ENCODE measurements around the gene CALR. TPM values are rescaled to one million over a fixed set of nuclear protein-coding genes. Genes with fewer than 3 reads are reported as not detected.
"Not testable (repeated sequence)": the region's sequence is repeated elsewhere in the genome, so short reads cannot be mapped to it uniquely, and the experiment has no call there.

The CALR gene
- total RNA-seq = 100 to 1,000 TPM; 218 to 410 (median 280) TPM

DNA sequence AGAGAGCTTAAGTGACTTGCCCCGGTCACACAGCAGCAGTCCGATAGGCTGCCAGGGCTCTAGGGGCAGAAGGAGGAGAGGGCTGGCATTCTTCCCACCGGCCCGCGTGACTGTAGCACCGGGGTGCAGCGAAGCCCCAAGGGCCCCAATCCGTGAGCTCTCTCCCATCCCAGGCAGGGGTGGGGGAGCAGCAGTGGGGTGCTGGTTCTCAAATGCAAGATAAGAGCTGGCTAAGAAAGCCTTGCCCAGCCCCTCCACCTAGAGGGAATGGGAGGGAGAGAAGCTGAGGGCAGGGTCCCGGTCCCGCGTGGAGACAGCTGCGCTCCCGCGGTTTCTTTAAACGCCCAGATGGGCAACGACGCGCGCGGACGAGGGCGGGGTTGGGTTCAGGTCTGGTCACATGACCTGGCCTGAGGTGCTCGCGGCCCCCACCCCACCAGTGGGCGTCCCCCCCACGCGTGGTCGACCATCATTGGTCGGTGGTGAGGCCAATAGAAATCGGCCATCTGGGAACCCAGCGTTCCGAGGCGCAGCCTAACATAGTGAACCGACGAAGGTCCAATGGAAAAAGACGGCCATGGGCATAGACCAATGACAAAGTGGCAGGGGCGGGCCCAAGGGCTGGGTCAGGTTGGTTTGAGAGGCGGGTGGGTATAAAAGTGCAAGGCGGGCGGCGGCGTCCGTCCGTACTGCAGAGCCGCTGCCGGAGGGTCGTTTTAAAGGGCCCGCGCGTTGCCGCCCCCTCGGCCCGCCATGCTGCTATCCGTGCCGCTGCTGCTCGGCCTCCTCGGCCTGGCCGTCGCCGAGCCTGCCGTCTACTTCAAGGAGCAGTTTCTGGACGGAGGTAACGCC is at the start of gene CALR:
CALR (plus strand) TSS at position 683 of the 852 bp plus-strand sequence; CDS start at position 754, 71 bp downstream.
- peaks cover 0 to 34% of the 10 kb centered on the region in 2 donors for H3K36me3 ChIP-seq
- peak; percentile 97 for ATAC-seq
- WGBS, 2 donors (ENCODE audit: low coverage in 1 of 2) = 0% methylated on average over 14 to 21 of the region's 63 CpGs
- H3K27me3 ChIP-seq = no peaks in the 10 kb centered on the region
- TF ChIP-seq POLR2AphosphoS5 (IDR thresholded peaks at IDR 0.05) = peak; percentile 99
- TF ChIP-seq POLR2A (IDR thresholded peaks at IDR 0.05) = peak; percentile 99
- TF ChIP-seq, protein P1, sequence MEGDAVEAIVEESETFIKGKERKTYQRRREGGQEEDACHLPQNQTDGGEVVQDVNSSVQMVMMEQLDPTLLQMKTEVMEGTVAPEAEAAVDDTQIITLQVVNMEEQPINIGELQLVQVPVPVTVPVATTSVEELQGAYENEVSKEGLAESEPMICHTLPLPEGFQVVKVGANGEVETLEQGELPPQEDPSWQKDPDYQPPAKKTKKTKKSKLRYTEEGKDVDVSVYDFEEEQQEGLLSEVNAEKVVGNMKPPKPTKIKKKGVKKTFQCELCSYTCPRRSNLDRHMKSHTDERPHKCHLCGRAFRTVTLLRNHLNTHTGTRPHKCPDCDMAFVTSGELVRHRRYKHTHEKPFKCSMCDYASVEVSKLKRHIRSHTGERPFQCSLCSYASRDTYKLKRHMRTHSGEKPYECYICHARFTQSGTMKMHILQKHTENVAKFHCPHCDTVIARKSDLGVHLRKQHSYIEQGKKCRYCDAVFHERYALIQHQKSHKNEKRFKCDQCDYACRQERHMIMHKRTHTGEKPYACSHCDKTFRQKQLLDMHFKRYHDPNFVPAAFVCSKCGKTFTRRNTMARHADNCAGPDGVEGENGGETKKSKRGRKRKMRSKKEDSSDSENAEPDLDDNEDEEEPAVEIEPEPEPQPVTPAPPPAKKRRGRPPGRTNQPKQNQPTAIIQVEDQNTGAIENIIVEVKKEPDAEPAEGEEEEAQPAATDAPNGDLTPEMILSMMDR (IDR thresholded peaks at IDR 0.05) = peak in 1 of 4 experiments; percentile 37
- TF ChIP-seq EP300 (IDR thresholded peaks at IDR 0.05) = no peak
- H3K4me1 ChIP-seq = peaks cover 2 to 58% (median 23%) of the 10 kb centered on the region in 3 donors
- peak within 1 kb of the TSS; percentile 72 to 96 (median 93) for H3K27ac ChIP-seq
- peak within 1 kb of the TSS; percentile 60 to 88 for H3K4me3 ChIP-seq
- H3K9me3 ChIP-seq = no peaks in the 10 kb centered on the region

- ATAC-seq, H3K9me3 ChIP-seq: not testable (repeated sequence)
- Histone ChIP-seq H3K4me3 (peak overlapping the region in 1 of 2 donors; percentile 25), H3K36me3 (peaks cover 0 to 26% of the 10 kb centered on the region in 2 donors), H3K4me1 (peaks cover 0 to 33% (median 23%) of the 10 kb centered on the region in 3 donors), H3K27ac (peak overlapping the region; percentile 27 to 92 (median 88)), H3K27me3 (peaks cover 17% of the 10 kb centered on the region)
- 24% methylated on average over 10 of the region's 10 CpGs; no CpG with 5 or more reads in 1 of the 2 donors for WGBS, 2 donors (ENCODE audit: low coverage in 1 of 2)
These were observed 48.1 kb upstream of the CALR start for GRCh38 chr19:12890299-12890786.

GRCh38 chr19:12890787-12891552 is 47.4 kb upstream of the CALR start, which contains the start of gene GCDH:
Gene GCDH (plus strand): TSS chr19:12891160. CDS start chr19:12891305, 145 bp downstream.
- peak; percentile 70 to 78 for TF ChIP-seq POLR2A (IDR thresholded peaks at IDR 0.05)
- TF ChIP-seq, protein P1 (IDR thresholded peaks at IDR 0.05) = peak in 1 of 4 experiments; percentile 13
- TF ChIP-seq EP300 (IDR thresholded peaks at IDR 0.05) = no peak
- peak; percentile 81 for TF ChIP-seq POLR2AphosphoS5 (IDR thresholded peaks at IDR 0.05)
- ATAC-seq = peak; percentile 99
- H3K4me3 ChIP-seq = peak within 1 kb of the TSS; percentile 73 to 90
- H3K27me3 ChIP-seq = peaks cover 11% of the 10 kb centered on the region
- 0% methylated on average over 4 of the region's 49 CpGs; no CpG with 5 or more reads in 1 of the 2 donors for WGBS, 2 donors (ENCODE audit: low coverage in 1 of 2)
- H3K36me3 ChIP-seq = peaks cover 0 to 32% of the 10 kb centered on the region in 2 donors
- H3K4me1 ChIP-seq = peaks cover 0 to 26% (median 17%) of the 10 kb centered on the region in 3 donors
- peak within 1 kb of the TSS; percentile 67 to 92 (median 88) for H3K27ac ChIP-seq
- no peaks in the 10 kb centered on the region for H3K9me3 ChIP-seq

DNA sequence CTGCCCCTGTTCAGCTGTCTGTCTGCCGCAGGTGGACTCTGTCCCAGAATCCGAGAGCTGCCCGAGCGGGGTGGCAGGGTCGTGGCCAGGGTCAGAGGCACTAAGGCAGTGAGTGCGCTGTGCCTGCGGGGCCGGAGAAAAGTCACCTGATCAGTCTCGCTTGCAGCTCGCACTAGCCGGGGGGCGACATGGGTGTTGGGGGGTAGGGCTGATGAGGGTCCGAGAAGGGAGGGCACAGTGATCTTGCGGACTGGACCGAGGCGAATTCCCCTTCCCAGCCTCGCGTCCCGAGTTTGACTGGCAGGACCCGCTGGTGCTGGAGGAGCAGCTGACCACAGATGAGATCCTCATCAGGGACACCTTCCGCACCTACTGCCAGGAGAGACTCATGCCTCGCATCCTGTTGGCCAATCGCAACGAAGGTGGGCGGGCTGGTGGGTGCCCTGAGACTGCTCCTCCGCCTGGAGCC is 46.8 kb upstream of the CALR start:
- Histone ChIP-seq H3K4me3 (peak overlapping the region; percentile 73 to 90), H3K9me3 (no peaks in the 10 kb centered on the region), H3K27ac (peak overlapping the region; percentile 67 to 92 (median 88)), H3K36me3 (peaks cover 0 to 38% of the 10 kb centered on the region in 2 donors), H3K4me1 (peaks cover 0 to 24% (median 16%) of the 10 kb centered on the region in 3 donors), H3K27me3 (peaks cover 4% of the 10 kb centered on the region)
- no peak for ATAC-seq
- TF ChIP-seq POLR2A (IDR thresholded peaks at IDR 0.05) (no peak), POLR2AphosphoS5 (IDR thresholded peaks at IDR 0.05) (no peak), EP300 (IDR thresholded peaks at IDR 0.05) (no peak)
- TF ChIP-seq, protein P1 (IDR thresholded peaks at IDR 0.05) = no peak
- no CpG with 5 or more reads among the region's 26 CpGs for WGBS, 2 donors (ENCODE audit: low coverage in 1 of 2)

DNA sequence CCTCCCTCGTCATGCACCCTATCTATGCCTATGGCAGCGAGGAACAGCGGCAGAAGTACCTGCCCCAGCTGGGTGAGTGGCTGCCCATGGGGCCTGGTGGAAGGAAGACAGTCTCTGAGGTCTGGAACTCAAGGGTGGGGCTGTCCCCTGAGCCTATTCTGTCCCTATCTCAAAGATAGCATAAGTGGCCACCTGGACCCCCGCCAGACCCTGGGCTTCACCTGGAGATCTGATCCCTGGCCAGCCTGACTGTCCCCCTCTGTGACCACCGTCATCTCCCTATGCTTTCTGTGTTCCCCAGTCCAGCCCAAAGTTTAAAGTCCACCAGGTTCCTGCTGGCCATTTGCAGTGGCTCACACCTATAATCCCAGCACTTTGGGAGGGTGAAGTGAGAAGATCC is 44.8 kb upstream of the CALR start:
- no peak for ATAC-seq
- Histone ChIP-seq H3K4me3 (no peak overlapping the region), H3K4me1 (peaks cover 0 to 24% (median 16%) of the 10 kb centered on the region in 3 donors), H3K27ac (no peak overlapping the region), H3K36me3 (peaks cover 0 to 58% of the 10 kb centered on the region in 2 donors), H3K9me3 (no peaks in the 10 kb centered on the region), H3K27me3 (no peaks in the 10 kb centered on the region)
- WGBS, 2 donors (ENCODE audit: low coverage in 1 of 2) = no CpG with 5 or more reads among the region's 5 CpGs
- TF ChIP-seq POLR2AphosphoS5 (IDR thresholded peaks at IDR 0.05) (no peak), POLR2A (IDR thresholded peaks at IDR 0.05) (no peak), EP300 (IDR thresholded peaks at IDR 0.05) (no peak)
- TF ChIP-seq, protein P1 (IDR thresholded peaks at IDR 0.05) = no peak
